Neutrophil (primary cell): ENCODE results near the gene ADI1.

ENCODE experiments used
- H3K27ac ChIP-seq: fragments of 200-600 bp; sonication (generic); 2 replicates; pipeline ENCODE4 v1.5.1; 2016; ENCODE audit warnings: mild to moderate bottlenecking, moderate library complexity
- H3K27me3 ChIP-seq: fragments of 200-600 bp; sonication (generic); 2 replicates; pipeline ENCODE4 v1.6.0; 2016; ENCODE audit warnings: mild to moderate bottlenecking
- H3K36me3 ChIP-seq: fragments of 200-600 bp; sonication (generic); 2 replicates; pipeline ENCODE4 v1.5.1; 2017
- H3K4me1 ChIP-seq, 2 experiments: fragments of 200-600 bp in 1 of 2; sonication (generic) in 1 of 2; 1 replicate in 1 of 2; 2 replicates in 1 of 2; pipeline versions ENCODE4 v1.5.1 to v1.6.1; 2013 to 2016; ENCODE audit warnings: low read depth in 1 of 2, low read length in 1 of 2, mild to moderate bottlenecking in 1 of 2, moderate library complexity in 1 of 2; ENCODE audit not compliant: control insufficient read depth in 1 of 2, insufficient read depth in 1 of 2
- H3K4me3 ChIP-seq, 2 experiments: fragments of 200-600 bp in 1 of 2; sonication (generic) in 1 of 2; 1 replicate in 1 of 2; 2 replicates in 1 of 2; pipeline ENCODE4 v1.5.1; 2013 to 2016; ENCODE audit warnings: low read depth in 1 of 2, low read length in 1 of 2, mild to moderate bottlenecking in 1 of 2, moderate library complexity in 1 of 2
- H3K9me3 ChIP-seq: fragments of 200-600 bp; sonication (generic); 2 replicates; pipeline ENCODE4 v1.5.1; 2016
- TF ChIP-seq, protein P1 (sequence below): fragments of 200-600 bp; sonication (generic); IDR thresholded peaks from 2 replicates; pipeline ENCODE4 v1.5.1; 2016; ENCODE audit warnings: antibody characterized with exemption

Gene ADI1, protein sequence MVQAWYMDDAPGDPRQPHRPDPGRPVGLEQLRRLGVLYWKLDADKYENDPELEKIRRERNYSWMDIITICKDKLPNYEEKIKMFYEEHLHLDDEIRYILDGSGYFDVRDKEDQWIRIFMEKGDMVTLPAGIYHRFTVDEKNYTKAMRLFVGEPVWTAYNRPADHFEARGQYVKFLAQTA

DNA sequence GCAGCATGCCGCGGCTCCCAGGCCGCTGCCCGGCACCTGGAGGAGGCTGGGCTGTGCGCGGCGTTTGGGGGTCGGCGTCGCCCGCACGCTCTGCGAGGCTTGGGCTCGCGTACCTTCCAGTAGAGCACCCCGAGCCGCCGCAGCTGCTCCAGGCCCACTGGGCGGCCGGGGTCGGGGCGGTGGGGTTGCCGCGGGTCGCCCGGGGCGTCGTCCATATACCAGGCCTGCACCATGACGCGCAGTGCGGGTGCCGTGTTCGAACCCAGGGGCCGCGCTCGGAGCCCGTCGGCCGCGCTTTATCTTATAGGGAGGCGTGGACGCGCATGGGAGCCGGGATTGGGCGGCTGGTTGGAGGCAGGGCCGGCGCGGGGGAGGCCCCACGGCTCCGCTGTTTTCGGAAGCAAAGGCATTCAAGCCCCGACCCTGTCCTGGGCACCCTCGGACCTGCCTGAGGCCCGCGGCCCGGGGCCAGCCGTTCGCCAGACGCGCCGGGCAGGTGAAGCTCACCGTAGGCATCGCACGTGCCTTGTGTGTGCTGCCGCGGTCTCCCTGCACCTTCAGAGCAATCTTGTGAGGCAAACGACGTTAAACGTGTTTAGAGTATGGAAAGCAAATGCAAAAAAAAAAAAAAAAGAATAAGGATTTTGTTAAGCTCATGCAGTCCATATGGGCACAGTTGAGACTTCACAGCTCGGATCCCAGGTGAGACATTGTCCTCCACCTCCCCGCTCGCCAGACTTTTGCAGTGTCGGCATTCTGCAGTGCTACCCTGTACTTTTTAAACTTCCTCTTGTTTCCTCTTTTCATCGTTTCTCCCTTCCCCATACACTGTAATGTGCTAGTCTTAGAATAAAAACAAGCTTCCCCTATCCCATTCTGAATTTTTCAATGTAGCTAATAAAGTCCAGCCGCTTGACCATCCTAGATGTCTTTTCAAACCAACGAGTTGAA, at the start of gene ADI1:
ADI1 (minus strand) TSS at position 277 of the 951 bp plus-strand sequence; CDS start at position 233, 44 bp downstream.
- Histone ChIP-seq H3K27ac (peak within 1 kb of the TSS; percentile 85), H3K36me3 (no peaks in the 10 kb centered on the region), H3K27me3 (no peaks in the 10 kb centered on the region), H3K4me1 (peaks cover 13 to 14% of the 10 kb centered on the region in 2 experiments), H3K9me3 (no peaks in the 10 kb centered on the region), H3K4me3 (peak within 1 kb of the TSS; percentile 90 to 91)
- TF ChIP-seq, protein P1, sequence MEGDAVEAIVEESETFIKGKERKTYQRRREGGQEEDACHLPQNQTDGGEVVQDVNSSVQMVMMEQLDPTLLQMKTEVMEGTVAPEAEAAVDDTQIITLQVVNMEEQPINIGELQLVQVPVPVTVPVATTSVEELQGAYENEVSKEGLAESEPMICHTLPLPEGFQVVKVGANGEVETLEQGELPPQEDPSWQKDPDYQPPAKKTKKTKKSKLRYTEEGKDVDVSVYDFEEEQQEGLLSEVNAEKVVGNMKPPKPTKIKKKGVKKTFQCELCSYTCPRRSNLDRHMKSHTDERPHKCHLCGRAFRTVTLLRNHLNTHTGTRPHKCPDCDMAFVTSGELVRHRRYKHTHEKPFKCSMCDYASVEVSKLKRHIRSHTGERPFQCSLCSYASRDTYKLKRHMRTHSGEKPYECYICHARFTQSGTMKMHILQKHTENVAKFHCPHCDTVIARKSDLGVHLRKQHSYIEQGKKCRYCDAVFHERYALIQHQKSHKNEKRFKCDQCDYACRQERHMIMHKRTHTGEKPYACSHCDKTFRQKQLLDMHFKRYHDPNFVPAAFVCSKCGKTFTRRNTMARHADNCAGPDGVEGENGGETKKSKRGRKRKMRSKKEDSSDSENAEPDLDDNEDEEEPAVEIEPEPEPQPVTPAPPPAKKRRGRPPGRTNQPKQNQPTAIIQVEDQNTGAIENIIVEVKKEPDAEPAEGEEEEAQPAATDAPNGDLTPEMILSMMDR: no peak

DNA sequence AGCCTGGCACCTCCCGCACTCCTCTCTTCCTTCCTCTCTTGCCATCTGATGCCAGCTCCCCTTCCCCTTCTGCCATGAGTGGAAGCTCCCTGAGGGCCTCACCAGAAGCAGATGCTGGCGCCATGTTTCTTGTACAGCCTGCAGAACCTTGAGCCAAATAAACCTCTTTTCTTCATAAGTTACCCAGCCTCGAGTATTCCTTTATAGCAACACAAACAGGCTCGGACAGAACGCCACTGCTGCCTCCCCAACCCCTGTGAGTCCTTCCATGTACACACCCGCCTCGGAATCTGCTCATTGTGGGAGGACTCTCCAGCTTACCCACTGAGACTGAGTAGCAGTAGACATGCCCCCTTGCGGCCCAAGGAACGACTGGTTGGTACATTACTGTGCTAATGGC, 47.5 kb upstream of the ADI1 start:
- no peaks in the 10 kb centered on the region for H3K4me1 ChIP-seq
- H3K27me3 ChIP-seq: no peaks in the 10 kb centered on the region
- no peak overlapping the region for H3K4me3 ChIP-seq
- H3K27ac ChIP-seq: no peak overlapping the region
- H3K36me3 ChIP-seq: no peaks in the 10 kb centered on the region
- no peaks in the 10 kb centered on the region for H3K9me3 ChIP-seq
- TF ChIP-seq, protein P1: no peak

DNA sequence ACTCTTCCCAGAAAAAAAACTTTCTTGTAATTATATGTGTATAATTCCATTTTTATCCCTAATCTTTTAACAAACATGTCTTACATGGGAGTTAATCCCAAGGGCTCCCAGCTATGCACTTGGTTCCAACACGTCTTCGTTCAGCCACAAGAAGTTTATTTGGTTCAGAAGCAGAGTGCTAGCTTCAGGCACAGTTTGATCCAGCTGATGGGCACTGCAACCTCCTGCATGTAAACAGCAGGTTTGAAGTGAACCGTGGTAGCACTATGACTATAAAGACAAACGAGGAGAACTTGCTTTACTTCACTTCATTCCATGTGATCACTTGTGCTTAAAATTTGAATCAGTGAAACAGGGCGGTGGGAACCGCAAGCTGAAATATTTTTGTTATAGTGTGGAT, 45.8 kb upstream of the ADI1 start:
- H3K36me3 ChIP-seq: no peaks in the 10 kb centered on the region

DNA sequence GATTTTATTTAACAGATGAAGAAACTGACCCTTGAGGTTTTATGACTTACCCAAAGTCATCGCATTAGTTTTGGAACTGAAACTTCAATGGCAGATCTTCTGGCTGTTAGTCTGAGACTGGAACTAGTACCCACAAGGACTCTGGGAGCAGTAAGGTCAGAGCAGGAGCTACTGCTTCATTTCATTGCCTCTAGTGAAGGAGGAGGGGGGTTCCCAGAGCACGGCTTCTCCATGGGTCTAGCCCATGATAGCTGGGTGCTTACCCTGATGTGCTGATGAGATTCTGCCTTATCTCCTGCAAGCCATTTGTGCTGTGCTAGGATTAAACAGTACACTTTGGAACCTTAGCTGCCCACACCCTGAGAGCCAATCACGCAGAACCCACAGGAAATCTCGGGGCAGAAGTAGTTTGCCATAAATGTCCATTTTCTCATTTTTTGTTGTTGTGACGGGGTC, 44.2 kb upstream of the ADI1 start:
- H3K27me3 ChIP-seq: no peaks in the 10 kb centered on the region

More for the DNA sequence above, 45.8 kb upstream of the ADI1 start:
- no peaks in the 10 kb centered on the region for H3K27me3 ChIP-seq
- H3K4me3 ChIP-seq: no peak overlapping the region
- H3K27ac ChIP-seq: no peak overlapping the region
- no peaks in the 10 kb centered on the region for H3K4me1 ChIP-seq
- no peaks in the 10 kb centered on the region for H3K9me3 ChIP-seq
- TF ChIP-seq, protein P1: no peak

More for the DNA sequence above, 44.2 kb upstream of the ADI1 start:
- no peaks in the 10 kb centered on the region for H3K36me3 ChIP-seq
- peaks cover 5% of the 10 kb centered on the region in 2 experiments for H3K4me1 ChIP-seq
- no peaks in the 10 kb centered on the region for H3K9me3 ChIP-seq
- TF ChIP-seq, protein P1: no peak
- no peak overlapping the region for H3K27ac ChIP-seq
- H3K4me3 ChIP-seq: no peak overlapping the region
